Bone marrow (tissue), 2 donors: ENCODE measurements around the gene ATP6V0C.
"Not testable (repeated sequence)": the region's sequence is repeated elsewhere in the genome, so short reads cannot be mapped to it uniquely, and the experiment has no call there.

Experiments
- DNase-seq, 2 donors: peaks; one replicate each; lab custom pipeline; 2025; lab: John Stamatoyannopoulos, UW

Gene ATP6V0C

DNA sequence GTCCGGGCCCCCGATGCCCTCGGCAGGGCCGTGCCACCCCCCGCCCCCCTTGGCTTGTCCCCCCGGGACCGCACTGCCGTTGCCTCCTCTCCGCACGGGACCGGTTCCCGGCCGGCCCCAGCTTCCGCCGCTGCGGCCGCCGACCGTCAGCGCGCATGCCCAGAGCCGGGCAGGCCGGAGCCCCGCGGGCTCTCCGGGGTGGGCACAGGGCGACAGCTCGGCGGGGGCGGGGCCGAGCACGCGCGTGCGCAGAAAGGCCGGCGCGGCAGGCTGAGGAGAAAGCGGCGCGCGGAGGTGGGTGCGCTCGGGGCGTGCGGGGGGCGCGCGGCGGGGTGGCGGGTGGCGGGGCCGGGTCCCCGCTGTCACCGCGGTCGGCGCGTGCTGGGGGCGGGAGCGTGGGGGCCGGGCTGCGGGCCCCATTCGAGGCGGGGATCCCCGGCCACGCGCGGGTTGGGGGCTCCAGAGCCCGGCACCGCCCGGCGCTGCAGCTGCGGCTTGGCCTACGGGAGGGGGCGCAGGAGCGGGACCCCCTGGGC lies 38.8 kb upstream of the ATP6V0C start, which contains the start of gene TBC1D24:
TSS of gene TBC1D24 (plus strand) at position 251 of the 536 bp plus-strand sequence. CDS start 21,022 bp downstream, outside the sequence.
- DNase-seq, result peak; percentile 20 to 51

DNA sequence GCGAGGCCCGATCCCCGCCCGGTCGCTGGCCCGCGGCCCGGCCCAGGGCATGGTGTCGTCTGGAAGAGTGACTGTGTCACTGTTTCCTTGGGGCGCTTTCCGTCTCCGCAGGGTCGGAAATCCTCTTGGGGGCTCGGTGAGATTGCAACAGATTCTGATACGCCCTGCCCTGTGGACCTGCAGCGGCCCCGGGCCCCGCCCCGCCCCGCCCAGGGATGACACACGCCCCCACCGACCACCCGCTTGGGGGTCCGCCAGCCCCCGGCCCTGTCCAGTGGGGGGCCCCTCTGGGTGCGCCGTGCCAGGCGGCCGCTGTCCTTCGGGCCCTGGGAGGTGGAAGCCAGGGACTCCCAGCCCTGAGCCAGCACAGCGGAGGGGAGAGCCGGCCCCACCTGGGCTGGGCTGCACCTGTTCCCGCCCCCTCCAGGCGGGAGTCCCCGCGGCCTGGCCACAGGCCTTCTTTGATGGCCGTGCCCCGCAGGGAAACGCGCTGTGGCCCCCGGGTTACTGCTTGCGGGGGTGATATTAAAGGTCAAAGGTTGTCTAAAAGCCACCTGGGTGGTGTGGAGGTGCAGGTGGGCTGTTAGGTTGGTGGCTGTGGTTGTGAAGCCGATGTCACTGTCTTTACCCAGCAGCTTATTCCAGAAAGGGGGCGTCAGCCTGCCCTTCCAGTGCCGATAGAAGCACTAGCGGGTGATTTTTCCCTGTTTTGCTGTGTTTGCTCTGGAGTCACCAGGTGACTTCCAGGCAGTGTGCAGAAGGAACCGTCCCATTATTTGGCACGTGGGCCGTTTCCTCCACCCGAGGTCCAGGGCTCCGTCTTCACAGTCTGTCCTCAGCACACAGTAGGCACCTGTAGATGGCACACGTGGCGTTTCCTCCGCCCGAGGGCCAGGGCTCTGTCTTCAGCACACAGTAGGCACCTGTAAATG lies 38.1 kb upstream of the ATP6V0C start:
- DNase-seq, result peak in 1 of 2 donors; percentile 20

DNA sequence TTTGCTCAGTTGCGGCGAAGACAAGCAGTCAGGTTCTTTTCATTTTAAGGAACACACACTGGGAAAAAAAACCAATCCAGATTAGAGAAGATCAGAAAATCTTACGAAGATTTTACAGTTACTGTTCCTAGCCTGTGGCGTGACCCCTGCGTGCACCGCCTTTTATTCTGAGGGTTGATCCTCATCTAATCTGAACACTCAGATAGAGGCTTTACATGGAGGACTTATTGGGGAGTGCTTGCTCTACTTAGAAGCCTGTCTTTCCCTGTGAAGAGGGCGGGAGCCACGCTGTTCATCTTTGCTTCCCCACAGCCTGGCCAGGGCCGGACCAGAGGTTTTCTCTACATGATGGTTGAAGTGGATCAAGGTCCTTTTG lies 37.4 kb upstream of the ATP6V0C start:
- no peak for DNase-seq

DNA sequence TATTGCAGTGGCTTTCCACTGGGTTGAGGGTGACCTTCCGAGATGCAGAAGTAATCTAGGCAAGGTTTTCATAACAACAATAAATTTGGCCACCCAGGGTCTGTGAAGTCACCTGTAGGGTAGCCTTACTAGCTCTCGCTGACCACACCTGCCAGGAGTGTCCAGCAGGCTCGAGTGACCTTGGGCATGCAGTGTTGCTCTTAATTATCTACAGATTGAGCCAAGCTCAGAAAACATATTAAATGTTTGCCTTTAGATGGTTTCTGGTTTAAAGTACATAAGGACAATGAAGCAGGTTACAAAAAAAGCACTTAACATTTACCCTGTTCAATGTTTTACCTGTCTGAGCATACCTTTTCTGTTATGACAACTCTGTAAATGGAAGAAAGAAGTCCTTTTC lies 37.0 kb upstream of the ATP6V0C start:
- no peak for DNase-seq

DNA sequence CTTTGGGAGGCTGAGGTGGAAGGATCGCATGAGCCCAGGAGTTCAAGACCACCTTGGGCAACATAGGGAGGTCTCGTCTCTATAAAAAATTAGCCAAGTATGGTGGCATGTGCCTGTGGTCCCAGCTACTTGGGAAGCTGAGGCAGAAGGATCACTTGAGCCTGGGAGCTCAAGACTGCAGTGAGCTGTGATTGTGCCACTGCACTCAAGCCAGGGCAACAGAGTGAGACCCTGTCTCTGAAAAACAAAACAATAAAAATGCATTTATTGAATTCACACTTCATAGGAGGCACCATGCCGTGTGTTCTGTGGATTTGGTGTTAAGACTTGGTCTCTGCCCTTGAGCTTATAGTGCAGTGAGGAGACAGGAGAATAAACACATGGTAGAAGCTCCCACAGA lies 36.4 kb upstream of the ATP6V0C start:
- DNase-seq, result no peak

DNA sequence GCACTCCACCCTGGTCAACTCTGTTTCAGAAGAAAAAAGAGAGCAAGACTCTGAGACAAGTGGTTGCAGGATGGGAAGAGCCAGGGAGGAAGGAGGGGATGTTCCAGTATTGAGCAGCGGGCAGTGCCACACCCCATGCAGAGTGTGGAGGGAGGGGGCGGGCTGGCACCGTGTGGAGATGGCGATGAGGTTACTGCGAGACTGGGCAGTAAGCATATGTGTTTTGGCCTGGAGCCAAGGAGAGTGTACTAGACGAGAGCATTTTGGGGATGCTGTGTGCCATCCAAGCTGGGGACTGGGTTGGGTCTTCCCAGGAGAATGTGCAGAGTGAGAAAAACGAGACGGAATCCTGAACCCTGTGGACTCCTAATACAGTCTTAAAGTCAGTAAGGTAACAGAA lies 35.5 kb upstream of the ATP6V0C start:
- no peak for DNase-seq

DNA sequence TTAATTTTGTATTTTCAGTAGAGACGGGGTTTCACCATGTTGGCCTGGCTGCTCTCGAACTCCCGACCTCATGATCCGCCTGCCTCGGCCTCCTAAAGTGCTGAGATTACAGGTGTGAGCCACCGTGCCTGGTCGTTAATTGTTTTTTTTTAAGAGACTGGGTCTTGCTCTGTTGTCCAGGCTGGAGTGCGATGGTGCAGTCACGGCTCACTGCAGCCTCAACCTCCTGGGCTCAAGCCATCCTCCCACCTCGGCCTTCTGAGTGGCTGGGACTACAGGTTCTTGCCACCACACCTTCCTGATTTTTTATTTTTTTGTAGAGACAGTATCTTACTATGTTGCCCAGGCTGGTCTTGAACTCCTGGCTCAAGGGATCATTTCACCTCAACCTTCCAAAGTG lies 33.8 kb upstream of the ATP6V0C start:
- not testable (repeated sequence) for DNase-seq

DNA sequence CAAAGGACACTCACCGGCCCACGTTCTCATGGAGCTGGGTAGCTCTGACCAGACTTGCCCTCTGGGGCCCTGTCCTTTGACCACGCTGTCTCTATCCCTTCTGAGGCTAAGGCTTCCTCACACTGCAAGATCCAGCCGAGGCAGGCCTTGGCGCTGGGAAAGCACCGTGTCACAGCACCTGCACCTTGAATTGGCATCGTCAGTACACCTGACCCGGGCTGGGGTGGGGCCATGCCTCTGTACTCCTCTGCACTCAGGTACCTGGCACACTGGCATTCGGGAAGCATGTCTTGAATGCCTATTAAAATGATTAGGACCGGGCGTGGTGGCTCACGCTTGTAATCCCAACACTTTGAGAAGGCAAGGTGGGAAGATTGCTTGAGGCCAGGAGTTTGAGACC lies 32.8 kb upstream of the ATP6V0C start:
- DNase-seq, result no peak

DNA sequence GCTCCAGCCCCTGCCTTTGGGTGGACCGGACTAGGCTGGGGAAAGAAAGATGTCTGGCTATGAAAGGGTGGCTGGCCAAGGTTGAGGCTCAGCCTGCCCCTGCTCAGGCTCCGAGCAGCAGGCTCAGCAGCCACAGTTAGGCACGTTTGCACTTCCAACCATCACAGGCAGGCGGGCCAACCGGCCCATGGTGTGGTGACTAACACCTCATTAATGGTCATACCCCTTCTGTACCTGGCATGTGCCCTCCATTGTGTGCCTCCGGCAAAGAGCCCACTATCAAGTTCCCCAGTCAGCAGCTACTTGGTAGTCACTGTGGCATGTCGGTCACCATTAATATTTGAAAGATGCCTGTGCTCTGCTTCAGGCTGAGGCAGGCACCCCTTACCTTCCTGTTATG lies 32.1 kb upstream of the ATP6V0C start:
- DNase-seq, result no peak

DNA sequence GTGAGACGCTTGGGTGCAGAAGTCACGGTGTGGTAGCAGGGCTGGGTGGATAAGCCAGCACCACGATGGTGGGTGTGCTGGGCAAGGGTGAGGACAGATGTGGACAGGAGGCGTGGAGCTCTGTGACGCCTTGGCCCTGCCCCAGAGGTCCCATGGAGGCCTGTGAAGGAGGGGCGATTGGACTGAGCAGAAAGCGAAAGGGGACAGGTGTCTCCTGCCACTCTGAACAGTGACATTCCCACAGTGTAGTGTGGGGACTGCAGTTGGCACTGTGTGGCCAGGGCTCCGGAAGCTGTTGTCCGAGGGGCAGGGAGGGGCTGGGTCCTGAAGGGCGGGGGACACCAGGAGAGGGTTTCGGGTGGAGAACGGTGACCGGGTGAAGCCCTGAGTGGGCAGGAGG lies 31.5 kb upstream of the ATP6V0C start:
- DNase-seq, result no peak

DNA sequence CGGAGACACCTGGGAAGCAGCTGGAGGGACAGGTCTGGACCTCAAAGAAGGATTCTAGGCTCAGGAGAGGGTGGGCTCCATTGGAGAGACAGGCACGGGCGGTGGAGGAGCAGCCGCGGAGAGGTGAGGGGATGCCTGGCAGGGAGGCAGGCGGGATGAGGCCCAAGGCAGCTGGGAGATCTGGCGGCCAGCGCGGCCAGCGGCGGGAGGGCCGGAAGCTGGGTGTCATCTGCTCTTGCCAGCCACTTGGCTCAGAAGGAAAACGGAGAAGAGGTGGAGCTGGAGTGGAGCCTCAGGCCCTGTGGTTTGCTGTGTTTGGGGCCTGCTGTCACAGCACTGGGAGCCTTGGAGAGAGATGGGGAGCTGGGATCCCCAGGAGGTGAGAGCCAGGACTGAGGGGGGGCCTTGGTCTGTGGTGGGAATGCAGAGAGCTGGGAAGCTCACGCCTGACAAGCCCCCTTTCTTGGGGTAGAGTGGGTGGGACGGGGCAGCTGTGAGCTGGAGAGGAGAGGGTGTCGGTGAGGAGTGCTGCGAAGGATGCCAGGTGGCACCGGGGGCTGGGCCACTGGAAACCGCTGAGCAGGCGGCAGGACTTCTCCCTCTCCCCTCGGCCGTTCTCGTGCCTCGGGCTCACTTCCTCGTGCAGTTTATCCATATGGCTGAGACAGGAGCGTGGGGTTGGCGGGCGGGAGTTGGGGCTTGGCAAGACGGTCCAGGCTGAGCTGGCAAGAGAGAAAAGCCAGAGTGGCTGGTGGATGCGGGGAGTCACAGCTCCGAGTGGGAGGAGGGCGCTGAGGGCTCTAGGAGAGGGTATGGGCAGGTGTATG lies 30.8 kb upstream of the ATP6V0C start:
- no peak for DNase-seq

DNA sequence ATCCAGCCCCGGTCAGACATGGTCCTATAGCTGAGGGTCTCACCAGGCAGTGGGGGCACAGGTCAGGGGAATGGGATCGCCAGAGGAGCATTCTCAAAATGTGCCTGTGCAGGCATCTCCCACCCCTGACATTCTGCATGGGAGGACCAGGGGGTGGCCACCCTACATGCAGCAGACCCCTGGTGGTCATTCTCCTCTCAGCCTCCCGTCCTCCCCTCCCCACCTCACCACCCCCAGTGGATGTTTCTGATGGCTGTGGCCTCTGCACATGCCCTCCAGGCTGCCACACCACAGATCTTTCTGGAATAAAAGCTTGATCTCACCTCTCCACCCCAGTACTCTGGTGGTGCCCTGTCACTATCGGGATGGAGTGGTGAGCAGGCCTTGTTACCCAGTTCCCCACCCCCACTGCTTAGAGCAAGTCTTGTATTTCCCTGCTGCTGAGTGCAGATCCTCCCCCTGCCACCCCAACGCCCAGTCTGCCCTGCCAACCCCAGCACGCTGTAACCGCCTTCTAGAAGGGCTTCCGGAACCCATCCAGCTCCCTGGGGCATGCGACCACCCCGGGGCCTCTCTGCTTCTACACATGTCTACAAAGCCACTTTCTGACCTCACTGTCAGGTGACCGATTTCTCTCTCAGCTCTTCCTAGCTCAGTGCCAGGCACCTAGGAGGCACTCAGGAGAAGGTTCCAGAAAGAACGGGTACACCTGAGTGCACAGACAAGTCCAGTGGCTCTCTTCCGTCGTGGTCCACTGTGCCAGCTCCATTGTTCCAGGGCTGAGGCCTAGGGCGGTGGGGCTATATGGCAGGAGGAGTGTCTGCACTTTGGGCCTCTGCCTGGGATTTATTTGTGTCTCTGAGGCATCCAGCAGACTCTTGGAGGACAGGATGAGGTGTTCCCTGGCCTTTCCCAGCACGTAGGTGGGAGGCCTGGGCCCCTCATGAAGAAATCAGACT lies 29.5 kb upstream of the ATP6V0C start:
- no peak for DNase-seq

DNA sequence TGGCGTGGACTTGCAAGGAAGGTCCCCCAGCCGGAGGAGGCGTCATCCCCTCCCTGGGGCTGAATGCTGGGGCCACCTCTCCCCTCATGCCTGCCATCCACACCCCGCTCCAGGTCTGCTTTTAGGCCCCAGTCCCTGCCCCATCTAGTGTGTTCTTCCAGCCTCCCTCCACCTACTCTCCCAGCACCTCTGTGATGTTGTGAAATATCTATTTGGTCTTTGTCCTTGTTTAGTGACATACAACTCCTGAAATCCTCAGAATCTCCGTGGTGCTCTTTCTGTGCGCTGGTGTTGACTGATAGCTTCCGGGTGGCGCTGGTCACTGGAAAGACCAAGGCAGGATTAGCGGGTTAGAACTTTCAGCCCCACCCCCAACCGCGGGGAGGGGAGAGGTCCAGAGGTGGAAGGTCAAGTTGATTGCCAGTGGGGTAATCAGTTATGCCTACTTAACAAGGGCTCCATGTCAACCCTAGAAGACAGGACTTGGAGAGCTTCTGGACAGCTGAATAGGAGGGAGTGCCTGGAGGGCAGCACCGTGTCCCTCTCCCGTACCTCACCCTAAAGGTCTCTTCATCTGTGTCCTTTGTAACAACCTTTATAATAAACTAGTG lies 28.7 kb upstream of the ATP6V0C start:
- DNase-seq, result no peak

DNA sequence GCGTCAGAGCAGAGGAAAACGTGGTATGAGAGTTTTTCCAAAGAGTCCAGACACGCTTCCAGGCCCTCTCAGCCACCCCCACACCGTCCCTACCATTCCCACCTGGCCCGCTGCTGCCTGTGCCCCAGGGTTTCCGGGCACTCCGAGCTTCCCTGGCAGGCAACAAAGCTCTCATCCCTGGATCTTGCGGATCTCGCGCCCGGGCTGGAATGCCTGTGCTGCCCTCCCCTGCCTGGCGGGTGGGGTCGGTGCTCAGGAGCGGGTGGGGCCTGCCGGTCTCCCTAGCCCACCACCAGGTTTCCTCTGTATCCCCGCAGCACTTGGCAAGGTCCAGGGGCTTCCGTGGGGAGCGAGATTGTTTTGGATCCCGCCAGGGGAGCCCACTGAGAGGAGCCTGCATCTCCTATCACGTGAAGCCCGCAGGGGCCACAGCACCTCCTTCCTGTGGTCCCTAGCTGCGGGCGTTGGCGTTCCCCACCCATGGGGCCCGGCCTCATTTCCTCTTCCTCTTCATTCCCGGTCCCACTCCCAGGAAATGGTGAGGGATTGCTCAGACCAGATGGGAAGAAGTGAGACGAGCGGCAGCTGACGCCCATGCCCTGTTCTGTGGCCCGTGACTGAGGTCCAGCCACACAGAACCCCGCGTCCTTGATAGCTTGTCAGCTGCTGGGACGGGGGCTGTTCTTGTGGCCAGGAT lies 27.8 kb upstream of the ATP6V0C start:
- no peak for DNase-seq

DNA sequence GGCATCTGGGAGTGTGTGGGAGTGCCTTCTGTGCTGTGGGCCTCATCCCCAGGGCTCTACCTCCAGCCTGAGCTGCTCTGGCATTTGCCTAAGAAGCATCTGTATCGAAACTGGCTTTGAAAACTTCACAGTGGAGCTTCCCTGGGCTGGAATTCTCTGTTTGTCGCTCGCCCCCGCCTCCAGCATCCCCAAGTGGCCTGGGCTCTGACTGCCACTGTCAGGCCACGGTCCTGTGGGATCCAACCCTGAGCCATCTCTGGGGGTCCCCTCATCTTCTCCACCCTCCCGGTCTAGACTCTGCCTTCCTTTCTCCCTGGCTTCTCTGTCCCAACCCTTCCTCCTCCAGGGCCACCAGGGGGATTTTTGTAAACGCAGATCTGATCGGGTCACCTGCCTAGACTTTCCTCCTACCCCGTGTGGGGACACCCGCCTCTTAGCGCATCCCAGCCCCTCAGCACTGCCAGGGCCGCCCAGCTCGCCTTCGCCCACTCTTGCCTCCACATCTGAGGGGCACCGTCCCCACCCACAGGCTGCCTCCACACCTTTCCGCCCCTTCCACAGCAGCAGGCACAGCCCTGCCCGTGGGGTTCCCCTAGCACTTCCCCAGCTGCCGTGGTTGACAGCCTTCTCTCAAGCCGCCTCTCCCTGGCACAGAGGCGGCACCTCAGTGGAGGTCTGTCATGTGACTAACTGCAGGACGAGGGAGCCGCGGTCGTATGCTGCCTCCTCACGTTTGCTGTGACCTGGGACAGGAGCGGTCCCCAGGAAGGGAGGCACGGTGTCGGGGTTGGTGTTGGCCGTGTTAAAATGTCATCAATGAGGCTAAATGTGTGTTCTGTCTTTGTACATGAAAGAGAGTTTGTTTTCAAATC lies 26.9 kb upstream of the ATP6V0C start:
- no peak for DNase-seq

DNA sequence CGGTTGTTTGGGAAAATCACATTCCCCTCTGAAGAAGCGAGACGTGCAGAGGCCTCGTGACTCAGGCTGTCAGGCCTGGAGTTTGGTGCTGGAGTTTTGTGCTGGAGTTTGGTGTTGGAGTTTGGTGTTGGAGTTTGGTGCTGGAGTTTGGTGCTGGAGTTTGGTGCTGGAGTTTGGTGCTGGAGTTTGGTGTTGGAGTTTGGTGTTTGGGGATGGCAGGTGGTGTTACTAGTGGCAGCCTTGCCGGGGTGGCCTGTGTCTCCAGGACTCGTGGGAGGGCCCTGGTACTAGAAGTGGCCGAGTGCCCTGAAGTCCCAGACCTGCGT lies 26.3 kb upstream of the ATP6V0C start:
- DNase-seq, result no peak

DNA sequence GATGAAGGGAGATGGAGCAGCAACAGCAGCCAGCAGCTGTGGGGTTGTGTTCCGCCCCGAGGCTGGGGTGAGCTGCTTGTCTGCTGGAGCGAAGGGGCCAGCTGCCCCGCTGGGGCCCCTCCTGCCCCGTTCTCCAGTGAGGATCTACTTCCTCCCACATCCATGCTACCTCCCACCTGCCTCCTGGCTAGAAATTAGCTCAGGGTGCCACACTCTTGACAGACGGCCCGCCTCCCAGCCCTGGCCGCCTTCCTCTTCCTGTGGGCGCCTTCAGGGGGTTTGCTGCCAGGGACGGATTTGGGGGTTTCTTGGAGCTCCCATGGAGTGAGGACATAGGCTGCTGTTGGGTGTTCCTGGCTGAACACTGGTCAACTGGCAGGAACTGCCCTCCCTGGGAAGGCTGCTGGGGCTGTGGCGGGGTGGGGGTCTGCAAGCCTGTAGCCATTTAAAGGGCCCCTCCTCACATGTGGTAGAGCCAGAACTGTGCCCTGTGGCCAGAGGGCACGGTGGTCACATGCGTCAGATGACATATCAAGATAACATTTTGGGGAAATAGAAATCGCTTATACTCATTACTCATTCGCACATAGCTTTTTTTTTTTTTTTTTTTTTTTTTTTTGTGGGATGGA lies 25.7 kb upstream of the ATP6V0C start:
- DNase-seq, result peak; percentile 32 to 69

DNA sequence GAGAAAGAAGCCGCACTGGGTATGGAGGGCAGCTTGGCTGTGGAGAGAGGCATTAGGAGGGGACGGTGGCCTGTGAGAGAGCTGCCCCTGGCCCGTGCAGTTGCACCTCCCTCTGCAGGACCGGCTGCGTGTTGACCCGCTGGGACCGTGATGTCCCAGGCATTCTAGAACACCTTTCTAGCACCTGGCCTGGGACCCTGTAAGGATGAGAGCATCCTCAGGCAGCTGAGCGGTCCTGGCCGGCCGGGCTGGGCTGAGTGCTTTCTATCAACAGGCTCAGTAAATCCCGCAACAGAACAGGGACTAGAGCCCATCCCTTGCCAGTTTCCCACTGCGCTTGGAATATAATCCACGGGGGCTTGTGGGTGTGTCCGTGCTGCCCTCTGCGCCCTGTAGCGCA lies 24.2 kb upstream of the ATP6V0C start:
- no peak for DNase-seq
